Osteocyte (in vitro differentiated cells): ENCODE results near the gene PRKCG. TPM values are rescaled to one million over a fixed set of nuclear protein-coding genes. Genes with fewer than 3 reads are reported as not detected.

Experiments
- DNase-seq: peaks from one replicate; pipeline ENCODE4 v3.0.0; 2021; ENCODE audit warnings: mixed read lengths; ENCODE audit not compliant: unreplicated experiment; ENCODE audit errors: extremely low spot score
- H3K27ac Mint-ChIP-seq: one replicate; pipeline ENCODE4 v1.8.0; 2021; ENCODE audit warnings: mild to moderate bottlenecking, mixed read lengths; ENCODE audit not compliant: unreplicated experiment
- H3K27me3 Mint-ChIP-seq: one replicate; pipeline ENCODE4 v1.8.0; 2021; ENCODE audit warnings: mixed read lengths; ENCODE audit not compliant: unreplicated experiment
- H3K36me3 Mint-ChIP-seq: one replicate; pipeline ENCODE4 v1.8.0; 2021; ENCODE audit warnings: mixed read lengths; ENCODE audit not compliant: unreplicated experiment
- H3K4me1 Mint-ChIP-seq: one replicate; pipeline ENCODE4 v1.8.0; 2021; ENCODE audit warnings: mixed read lengths; ENCODE audit not compliant: unreplicated experiment
- H3K4me3 Mint-ChIP-seq: one replicate; pipeline ENCODE4 v1.8.0; 2021; ENCODE audit warnings: mild to moderate bottlenecking, moderate library complexity, mixed read lengths; ENCODE audit not compliant: unreplicated experiment
- H3K9me3 Mint-ChIP-seq: one replicate; pipeline ENCODE4 v1.8.0; 2021; ENCODE audit warnings: mixed read lengths; ENCODE audit not compliant: unreplicated experiment
- total RNA-seq: library from RNA; stranded (reverse); gene quantifications from 2 replicates; pipeline ENCODE4 v1.2.1, GENCODE V29; 2021
- TF ChIP-seq, protein P1 (sequence below): fragments of 200-600 bp; sonication (generic); IDR thresholded peaks from 2 replicates; pipeline ENCODE4 v1.5.0; 2021; ENCODE audit warnings: antibody characterized with exemption, mild to moderate bottlenecking, moderate library complexity

The PRKCG gene
- total RNA-seq, 1 donor from 2014 or later = 0.30 TPM

DNA sequence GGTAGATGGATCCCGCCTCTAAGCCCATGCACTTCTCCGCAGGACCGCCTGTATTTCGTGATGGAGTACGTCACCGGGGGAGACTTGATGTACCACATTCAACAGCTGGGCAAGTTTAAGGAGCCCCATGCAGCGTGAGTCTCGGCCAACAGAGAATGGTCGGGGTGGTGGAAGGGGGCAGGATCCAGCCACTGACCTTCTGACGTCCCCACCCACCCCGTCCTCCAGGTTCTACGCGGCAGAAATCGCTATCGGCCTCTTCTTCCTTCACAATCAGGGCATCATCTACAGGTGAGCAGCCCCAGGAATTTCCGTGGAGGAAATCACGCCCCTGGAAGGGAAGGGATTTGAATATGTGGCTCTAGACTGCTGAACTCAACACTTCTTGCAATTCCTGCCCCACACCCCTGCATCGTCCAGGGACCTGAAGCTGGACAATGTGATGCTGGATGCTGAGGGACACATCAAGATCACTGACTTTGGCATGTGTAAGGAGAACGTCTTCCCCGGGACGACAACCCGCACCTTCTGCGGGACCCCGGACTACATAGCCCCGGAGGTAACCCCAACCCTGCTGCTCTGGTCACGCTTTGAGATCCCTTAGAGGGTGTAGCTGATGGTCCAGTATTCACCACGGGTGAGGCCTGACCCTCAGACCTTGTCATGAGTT, 18.3 kb downstream of the PRKCG start:
- Mint-ChIP-seq H3K36me3 (no peaks in the 10 kb centered on the region), H3K4me3 (no peak overlapping the region), H3K4me1 (no peaks in the 10 kb centered on the region), H3K27me3 (peaks cover 10% of the 10 kb centered on the region), H3K9me3 (no peaks in the 10 kb centered on the region), H3K27ac (no peak overlapping the region)
- DNase-seq = no peak
- TF ChIP-seq, protein P1, sequence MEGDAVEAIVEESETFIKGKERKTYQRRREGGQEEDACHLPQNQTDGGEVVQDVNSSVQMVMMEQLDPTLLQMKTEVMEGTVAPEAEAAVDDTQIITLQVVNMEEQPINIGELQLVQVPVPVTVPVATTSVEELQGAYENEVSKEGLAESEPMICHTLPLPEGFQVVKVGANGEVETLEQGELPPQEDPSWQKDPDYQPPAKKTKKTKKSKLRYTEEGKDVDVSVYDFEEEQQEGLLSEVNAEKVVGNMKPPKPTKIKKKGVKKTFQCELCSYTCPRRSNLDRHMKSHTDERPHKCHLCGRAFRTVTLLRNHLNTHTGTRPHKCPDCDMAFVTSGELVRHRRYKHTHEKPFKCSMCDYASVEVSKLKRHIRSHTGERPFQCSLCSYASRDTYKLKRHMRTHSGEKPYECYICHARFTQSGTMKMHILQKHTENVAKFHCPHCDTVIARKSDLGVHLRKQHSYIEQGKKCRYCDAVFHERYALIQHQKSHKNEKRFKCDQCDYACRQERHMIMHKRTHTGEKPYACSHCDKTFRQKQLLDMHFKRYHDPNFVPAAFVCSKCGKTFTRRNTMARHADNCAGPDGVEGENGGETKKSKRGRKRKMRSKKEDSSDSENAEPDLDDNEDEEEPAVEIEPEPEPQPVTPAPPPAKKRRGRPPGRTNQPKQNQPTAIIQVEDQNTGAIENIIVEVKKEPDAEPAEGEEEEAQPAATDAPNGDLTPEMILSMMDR = no peak

DNA sequence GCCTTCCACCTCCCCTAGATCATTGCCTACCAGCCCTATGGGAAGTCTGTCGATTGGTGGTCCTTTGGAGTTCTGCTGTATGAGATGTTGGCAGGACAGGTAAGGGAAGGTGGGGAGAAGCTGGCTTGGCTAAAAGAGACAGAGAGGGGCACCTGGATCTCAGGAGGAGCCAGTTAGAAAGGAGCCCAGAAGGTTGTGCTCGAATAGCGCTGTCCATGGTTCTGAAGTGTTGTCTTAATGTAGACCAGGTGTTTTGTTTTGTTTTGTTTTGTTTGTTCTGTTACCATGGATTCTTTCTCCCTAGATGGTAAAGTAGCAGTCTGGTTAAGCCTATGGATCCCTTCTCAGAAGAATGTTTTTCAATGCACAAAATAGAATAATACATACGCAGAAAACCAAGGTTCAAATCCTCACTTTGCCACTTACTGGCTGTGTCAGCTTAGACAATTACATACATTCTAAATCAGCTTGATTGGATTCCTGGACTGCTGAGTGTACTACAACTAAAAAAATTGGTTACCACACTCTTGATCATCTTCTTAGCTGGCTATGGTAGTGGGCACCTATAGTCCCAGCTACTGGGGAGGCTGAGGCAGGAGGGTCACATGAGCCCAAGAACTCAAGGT, 21.2 kb downstream of the PRKCG start:
- no peaks in the 10 kb centered on the region for H3K36me3 Mint-ChIP-seq
- H3K27ac Mint-ChIP-seq = no peak overlapping the region
- TF ChIP-seq, protein P1 = no peak
- H3K4me3 Mint-ChIP-seq = no peak overlapping the region
- H3K27me3 Mint-ChIP-seq = peaks cover 32% of the 10 kb centered on the region
- DNase-seq = no peak
- peaks cover 10% of the 10 kb centered on the region for H3K4me1 Mint-ChIP-seq
- no peaks in the 10 kb centered on the region for H3K9me3 Mint-ChIP-seq

DNA sequence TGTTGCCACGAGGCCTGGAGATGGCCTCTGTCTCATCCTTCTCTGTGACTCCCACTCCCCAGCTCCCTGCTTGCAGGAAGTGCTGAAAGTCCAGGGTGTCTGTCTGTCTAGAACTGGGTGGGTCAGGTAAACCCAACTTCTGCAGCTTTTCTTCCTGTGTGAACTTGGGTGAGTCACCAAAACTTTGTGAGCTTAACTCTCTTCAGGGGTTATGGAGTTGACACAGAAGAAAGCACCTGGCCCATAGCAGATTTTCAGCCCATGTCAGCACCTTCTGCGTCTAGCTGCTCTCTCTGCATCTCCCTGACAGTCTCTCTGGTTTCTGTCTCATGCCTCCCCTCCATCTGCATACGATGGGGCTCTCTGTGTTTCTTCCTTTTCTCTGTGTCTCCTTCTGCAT, 22.9 kb downstream of the PRKCG start:
- Mint-ChIP-seq H3K4me1 (peaks cover 17% of the 10 kb centered on the region), H3K27ac (no peak overlapping the region), H3K4me3 (no peak overlapping the region), H3K9me3 (no peaks in the 10 kb centered on the region), H3K36me3 (peaks cover 3% of the 10 kb centered on the region), H3K27me3 (peaks cover 42% of the 10 kb centered on the region)
- TF ChIP-seq, protein P1 = no peak
- no peak for DNase-seq

GRCh38 chr19:53905787-53906186, 23.8 kb downstream of the PRKCG start:
- Mint-ChIP-seq H3K4me1 (peaks cover 19% of the 10 kb centered on the region), H3K36me3 (peaks cover 3% of the 10 kb centered on the region), H3K4me3 (no peak overlapping the region), H3K9me3 (no peaks in the 10 kb centered on the region), H3K27me3 (peaks cover 51% of the 10 kb centered on the region), H3K27ac (no peak overlapping the region)
- TF ChIP-seq, protein P1 = no peak
- no peak for DNase-seq
